ENCODE data around the gene NTNG2.

NTNG2 gene

DNA sequence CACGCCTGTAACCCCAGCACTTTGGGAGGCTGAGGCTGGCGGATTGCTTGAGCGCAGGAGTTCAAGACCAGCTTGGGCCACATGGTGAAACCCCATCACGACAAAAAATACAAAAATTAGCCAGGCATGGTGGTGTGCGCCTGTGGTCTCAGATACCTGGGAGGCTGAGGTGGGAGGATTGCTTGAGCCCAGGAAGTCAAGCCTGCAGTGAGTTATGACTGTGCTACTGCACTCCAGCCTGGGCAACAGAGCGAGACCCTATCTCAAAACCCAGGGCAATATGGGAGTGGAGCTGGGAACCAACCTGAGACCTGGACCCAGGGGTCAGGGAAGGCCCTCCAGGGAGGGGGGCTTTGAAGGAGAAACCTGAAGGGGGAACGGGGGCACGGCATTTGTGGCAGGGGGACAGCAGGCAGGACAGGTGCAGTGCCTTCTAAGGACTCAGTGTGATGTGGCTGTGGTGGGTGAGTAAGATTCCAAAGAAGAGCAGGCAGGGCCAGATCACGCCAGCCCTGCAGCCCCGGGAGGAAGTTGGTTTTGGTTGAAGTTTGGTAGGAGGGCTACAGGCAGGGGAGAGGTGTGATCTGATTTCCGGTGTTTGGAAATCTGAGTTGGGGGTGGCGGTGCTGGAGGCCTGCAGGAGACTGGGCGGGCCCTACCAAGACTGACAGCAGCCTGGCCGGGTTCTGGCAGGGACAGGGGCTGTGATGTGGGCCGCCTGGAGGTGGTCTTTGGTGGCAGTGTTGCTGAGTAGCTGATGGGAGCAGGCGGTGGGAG lies 46.2 kb downstream of the NTNG2 start:
- peak; percentile 10 for DNase-seq

DNA sequence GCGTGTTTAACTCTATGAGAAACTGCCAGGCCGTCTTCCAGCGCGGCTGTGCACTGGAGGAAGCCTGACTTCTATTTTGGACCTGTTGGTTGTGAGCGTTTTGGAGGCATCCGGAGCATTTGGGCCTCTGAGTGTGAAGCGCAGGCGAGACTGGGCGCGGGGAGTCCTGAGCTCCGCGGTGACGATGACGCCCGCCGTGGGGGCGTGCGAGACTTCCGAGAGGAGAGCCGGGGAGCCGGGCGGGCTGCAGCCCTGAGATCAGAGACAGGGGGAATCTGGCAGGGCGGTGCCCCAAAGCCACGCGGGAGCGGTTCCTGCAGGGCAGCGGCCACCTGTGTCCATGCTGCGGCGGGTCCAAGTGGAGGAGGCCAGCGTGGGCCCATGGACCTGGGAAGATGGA lies 47.4 kb downstream of the NTNG2 start:
- no peak for DNase-seq

DNA sequence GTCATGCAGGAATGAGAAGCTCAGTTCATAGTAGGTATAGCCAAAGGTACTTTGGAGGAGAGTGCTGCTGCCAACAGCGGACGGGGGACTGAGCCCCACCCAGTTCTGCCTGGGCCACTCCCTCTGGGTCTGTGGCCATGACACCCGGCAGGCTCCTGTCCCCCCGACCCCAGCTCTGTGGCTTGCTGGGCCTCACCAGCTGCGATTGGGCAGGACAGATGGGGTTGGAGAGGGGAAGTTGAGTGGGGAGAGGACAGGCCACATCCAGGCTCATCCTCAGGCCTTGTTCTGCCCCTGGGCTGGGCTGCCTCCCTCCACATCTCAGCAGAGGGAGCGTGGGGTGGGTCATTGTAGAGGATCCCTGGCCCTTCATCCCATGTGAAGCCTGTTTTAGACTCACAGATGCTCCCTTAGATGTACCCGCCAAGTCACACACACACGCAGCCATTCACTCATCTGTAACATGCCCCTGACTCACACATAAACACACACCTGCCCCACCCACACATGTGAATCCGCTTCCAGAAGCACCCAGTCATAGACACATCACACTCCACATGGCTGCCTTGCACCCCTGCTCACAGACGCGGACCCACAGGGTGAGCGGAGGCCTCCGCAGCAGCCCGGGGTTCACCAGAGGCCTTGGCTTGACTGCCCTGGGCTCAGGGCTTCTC lies 48.8 kb downstream of the NTNG2 start:
- peak; percentile 41 for DNase-seq

DNA sequence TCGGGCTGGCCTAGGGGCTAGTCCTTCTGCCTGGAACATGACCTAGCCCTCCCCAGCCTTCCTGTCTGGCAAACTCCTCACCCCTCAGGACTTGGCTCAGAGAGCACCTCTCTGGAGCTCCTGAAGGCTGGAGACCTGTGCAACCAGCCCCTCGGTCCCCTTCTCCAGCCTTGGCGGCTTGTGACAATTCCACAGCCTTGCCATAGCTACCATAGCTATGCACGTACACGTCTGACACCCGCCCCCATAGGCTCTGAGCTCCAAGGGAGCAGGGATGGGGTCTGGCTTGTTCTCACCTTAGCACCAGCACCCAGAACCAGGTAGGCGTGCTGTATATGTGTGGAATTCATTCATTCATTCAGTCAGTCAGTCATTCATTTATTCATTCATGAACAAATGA lies 49.7 kb downstream of the NTNG2 start:
- no peak for DNase-seq

DNA sequence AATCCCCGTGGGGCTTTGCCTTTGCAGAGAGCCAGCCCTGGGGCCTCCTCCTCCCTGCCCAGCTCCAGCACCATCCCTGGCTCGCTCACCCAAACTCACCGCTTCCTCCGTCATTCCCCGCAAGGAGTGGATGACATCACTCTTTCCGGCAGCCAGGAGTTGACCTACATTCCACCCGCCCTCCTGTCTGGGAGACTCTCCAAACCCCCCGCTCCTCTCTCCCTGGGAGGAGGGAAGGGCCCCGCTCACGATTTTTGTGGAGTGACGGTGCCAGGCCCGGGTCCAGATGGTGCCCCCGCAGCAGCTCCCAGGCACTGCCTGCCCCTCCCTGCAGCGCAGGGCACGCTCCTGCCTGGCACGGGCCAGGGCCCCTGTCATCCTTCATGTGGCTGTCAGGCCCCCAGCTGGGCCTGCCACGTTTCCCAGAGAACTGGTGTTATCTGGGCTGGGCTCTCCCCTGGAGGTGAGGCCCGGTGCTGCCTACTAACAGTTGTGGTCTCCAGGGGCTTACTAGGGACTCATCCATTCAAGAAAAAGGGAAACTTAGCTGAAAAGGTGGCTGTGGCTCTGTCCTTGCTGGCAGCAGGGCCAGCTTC lies 52.3 kb downstream of the NTNG2 start:
- no peak for DNase-seq

DNA sequence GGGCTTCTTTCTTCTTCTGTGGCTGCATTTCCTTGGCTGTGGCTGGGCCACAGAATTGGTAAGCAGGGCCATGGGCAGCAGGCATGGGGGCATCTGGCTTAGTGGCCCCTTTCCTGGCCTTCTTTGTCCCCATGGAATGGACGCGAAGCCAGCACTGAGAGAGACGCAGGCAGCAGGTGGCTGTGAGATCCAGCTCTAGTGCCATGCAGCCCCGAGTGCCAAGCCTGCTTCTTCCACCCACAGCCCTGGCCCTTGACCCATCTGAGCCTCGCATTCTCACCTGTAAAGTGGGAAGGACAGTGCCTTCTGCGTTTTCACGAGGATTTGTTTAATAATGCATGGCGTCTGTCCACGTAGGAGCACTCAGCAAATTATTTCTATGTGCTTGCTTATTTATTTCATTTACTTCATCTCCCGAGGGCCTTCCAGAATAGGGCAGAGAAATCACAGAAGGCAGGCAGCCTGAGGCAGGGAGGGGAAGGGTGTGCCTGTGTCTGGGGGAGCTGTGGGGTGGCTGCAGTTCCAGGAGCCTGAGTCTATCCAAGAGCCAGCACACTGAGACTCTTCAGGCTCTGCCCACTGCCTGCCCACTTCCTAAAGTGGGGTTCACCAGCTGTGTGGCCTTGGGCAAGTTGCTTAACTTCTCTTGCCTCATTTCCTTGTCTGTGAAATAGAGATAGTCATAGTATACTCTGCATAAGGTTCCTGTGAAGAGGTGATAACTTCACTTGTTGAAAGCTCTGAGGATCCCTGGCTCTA lies 55.2 kb downstream of the NTNG2 start:
- peak; percentile 80 for DNase-seq

DNA sequence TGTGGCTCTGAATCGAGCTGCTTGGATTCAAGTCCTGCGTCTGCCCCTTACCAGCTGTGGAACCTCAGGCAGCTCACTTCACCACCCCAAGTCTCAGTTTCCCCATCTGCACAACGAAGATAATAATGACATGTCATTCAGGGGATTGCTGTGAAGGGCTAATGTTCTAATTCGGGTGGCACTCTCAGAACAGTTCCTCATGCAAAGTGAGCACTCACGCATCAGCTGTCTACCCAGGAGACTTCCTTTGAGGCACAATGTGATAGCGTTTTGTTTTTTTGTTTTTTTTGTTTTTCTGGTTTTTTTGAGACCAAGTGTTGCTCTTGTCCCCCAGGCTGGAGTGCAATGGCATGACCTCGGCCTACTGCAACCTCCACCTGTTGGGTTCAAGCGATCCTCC lies 56.4 kb downstream of the NTNG2 start:
- no peak for DNase-seq

DNA sequence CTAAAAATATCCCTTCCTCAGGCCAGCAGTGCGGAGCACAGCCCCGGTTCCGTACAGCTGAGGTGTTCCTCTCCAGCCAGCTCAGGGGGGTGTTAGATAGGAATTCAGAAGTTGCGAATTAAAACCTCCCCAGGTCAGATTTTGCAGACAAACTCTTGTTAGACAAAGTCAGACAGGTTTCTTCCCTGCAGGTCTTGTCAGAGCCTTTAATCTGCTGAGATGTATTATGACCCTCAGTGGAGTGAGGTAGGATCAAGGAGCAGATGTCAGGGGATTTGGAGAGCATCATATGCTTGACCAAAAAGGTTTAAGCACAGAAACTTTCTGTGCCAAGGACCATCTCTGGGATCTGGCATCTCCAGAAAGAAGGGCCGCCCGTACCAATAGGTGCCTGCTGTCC lies 60.1 kb downstream of the NTNG2 start:
- DNase-seq, result no peak

DNA sequence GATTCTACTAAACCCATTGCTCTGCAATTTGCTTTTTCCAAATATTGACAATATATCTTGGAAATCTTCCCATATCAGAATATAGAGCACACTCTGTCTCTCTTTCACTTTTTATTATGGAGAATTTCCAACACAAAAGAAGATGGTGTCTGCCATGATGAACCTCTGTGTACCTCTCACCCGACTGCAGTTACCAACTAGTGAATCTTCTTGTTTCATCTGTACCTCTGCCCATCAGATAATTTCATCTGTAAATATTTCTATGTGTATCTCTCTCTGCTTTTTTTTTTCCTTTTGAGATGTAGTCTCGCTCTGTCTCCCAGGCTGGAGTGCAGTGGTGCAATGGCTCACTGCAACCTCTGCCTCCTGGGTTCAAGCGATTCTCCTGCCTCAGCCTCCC lies 62.8 kb downstream of the NTNG2 start:
- no peak for DNase-seq

DNA sequence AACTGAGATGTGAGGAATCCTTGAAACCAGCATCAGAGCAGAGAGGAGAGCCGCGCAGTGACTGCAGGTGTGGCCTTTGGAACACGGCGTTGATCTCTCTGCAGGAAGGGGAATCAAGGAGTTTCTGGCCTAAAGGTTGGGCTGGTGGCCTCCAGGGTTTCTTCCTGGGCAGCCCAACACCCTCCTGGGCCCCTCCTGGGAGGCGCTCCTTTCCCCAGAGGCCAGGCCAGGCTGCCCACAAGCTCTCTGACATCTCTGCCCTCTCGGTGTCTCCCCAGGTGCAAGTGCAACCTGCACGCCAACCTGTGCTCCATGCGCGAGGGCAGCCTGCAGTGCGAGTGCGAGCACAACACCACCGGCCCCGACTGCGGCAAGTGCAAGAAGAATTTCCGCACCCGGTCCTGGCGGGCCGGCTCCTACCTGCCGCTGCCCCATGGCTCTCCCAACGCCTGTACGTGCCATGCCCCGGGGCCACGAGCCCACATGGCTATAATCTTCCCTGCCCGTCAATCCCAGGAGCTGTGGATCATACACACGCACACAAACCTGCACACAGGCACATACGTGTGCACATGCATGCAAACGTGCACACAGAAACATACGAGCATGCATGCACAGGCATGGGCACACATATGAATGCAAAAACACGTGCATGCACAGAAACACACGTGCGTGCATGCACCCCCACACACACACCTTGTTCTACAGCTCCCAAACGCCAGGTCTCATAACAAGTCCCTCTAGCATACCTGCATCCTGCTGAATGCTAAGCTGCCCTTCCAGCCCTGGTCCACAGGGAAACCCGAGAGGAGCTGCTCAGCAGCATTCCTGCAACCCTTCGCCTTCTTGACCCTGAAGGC lies 64.9 kb downstream of the NTNG2 start:
- no peak for DNase-seq

DNA sequence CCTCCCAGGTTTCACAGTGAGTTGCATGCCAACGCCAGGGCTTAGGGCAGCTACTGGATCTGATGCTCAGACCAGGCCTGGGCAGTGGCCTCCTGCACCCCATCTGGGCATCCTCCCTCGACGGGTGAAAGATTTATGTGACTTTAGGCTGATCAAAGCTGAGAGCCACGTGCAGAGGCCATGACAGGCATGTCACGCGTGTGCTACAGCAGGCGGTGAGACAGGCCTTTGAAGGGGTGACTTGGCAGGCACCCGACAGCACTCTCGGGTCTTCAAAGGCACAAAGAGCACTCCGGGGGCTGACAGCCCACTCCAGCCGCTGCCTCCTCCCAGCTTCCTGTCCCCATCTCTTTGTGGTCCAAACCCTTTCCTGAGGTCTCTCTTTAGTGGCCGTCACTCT lies 66.2 kb downstream of the NTNG2 start:
- DNase-seq, result no peak

DNA sequence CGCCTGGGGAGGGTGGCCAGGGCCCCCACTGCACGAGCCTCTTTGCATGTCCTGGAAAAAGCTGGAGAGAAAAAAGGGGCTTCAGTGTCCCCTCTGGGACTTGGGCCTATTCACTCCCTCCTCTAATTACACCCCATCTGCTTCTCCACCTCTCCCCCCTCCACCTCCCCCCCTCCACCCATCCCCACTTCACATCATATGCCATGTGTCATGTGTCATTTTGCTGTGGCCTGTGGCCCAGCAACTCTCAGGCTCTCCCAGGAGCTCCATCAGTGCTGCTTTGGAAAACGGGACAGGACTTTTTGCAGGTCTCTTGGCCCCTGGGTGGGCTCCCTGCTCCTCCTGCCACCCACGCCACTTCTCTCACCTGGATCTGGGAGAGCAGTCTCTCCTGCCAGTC lies 68.7 kb downstream of the NTNG2 start:
- no peak for DNase-seq

DNA sequence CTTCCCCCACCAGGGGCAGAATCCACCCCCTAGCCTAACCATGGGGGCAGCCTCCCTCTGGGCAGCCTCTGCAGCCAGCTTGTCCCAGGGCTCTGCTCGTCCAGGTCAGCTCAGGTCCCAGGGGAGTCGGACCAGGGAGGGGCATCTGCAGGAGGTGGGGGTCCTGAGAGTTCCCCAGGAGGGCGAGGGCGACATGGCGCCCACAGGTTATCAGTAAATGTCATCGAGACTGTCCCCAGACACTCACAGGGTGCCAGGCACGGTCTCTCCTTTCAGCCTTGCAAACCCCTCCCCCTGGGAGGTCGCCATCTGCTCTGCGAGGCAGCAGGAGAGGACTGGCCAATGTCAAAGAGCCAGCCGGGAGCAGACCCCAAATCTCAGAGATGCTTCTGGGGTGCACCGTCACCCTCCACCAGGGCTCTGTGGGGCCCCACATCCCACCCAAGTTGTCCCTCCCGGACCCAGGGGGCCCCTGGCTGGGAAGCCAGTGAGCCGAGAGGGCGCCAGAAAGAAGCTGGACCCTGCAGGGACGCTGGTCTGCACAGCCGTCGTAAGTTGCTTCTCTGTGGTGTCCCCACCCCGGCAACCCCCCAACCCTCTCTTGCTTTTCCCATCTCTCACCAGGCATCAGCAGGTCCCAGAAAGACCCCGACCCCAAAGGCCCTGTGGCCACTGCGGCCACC lies 69.3 kb downstream of the NTNG2 start:
- no peak for DNase-seq

DNA sequence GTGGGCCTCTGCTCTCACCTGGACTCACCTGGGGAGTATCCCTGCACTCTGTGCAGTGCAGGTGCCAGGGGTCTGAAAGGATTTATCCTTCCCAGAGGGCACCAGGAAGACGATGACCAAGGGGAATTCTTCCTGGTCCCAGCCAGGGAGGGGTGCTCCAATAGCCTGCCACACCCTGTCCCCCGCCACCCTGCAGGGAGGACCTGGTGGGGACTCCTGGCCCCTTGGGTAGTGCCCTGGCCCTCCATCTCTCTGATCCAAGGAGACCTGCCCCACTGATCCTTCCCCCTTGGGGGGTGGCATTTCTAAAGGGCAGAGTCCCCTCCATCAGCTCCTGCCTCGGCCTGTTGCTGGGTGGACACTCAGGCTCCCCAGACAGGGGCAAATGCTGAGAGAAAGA lies 70.7 kb downstream of the NTNG2 start:
- DNase-seq, result no peak

DNA sequence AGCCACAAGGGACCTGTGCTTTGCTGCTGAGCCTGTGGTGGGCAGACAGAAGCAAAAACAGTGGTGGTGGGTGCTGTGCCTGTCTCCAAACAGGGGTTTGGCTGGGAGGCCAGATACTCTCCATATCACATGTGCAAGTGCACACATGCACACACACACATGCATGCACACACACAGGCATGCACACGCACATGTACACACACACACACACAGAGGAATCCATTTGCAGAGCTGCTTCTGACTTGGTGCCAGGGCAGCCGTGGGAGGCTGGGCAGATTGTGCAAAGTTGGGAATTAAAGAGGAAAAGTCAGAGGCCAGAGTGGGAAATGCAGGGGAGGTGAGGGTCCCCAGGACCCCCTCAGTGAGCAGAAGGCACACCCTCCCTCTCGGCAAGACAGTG lies 71.3 kb downstream of the NTNG2 start:
- no peak for DNase-seq

DNA sequence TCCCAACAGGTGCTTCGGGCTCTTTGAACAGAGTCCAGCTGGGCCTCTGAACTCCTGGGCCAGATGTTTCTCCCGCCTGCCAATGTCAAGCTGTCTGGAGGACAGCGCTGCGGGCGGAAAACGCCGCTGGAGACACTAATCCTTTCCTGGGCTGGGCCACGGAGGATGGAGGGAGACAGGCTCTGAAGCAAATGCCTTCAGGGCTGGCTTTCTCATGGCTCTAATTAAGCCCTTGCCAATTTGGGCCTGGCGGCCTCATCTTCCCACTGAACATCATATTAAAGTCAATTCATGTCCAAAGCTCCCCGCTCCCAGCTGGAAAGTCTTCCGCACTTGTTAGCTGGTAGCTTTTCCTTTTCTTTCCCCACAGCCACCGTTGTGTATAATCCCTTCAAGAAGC lies 72.7 kb downstream of the NTNG2 start:
- DNase-seq, result no peak

DNA sequence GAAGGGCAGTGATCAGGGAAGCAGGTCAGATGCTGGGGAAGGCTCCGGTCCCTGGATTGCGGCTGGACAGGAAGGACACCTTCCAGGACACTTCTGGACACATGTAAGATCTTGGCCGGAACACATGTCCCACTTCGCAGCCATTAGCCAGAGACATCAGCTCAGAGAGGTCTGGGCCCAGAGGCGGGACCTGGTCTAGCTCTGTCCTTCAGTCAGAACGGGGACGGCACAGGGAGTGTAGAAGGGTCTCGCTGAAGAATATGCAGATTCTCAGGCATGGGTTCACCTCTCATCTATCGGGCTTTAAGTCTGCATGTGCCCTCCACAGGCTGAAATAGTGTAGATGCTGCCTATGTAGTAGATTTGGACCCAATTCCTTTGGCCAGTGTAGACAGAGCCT lies 73.3 kb downstream of the NTNG2 start:
- DNase-seq, result no peak

DNA sequence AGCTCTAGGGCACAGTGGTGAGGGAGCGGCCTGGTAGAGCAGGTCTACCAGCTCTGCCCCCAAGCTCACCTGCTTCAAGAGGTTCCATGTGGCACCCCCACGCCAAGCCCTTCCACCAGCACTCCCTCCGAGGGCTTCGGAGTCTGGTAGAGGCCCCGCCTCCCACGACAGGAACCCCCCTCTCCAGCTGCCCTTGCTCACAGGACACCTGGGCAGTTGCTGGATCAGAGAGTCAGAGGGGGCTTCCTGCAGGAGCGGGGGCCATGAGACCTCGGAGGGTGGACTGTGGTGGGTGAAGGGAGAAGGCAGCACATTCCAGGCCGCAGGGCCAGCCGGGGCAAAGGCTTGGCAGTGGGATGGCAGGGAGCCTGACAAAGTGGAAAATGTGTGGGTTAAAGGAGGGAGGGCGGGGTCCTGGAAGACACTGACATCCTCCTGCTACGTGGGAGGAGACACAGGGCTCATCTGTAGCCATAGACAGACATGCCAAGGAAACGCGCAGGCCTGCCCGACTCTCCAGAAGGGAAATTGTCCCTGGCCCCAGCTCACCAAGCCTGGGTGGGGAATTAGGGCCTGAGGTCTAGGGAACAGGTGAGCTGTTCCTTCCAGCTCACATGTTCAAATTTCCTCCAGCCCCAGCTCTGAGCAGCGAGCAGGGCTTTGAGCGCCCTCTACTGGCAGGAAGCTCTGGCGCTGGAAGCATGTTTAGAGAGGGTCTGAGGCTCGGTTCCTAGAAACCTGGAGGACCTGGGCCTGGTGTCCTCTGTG lies 74.2 kb downstream of the NTNG2 start:
- peak; percentile 84 for DNase-seq

DNA sequence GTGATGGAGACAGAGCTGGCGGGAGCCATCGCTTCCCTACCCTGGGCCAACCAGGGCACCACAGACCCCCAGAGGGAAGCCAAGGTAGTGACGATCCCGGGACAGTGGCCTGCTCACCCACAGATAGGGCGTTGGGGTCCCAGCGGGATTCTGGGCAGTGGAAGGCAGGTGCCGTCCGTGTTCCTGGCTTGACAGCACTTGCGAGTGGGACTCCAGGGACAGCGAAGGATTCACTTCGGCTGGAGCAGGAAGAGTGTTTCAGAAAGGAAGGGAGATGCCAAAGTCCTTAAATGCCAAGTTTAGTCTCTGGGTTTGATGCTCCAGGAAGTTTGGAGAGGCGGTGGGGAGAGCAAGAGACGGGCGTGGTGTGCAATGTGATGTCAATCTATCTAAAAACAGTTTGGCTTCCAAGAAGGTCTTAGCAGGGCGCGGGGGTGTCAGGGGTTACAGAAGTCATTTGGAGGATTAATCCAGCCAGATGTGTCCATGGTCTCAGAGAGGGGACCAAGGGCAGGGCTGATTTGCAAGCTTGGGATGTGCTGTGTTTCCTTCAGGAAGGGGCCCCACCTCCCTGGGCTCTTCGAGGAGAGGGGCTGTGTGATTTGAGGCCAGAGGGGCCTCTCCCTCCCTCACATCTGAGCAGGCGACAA lies 74.9 kb downstream of the NTNG2 start:
- no peak for DNase-seq

DNA sequence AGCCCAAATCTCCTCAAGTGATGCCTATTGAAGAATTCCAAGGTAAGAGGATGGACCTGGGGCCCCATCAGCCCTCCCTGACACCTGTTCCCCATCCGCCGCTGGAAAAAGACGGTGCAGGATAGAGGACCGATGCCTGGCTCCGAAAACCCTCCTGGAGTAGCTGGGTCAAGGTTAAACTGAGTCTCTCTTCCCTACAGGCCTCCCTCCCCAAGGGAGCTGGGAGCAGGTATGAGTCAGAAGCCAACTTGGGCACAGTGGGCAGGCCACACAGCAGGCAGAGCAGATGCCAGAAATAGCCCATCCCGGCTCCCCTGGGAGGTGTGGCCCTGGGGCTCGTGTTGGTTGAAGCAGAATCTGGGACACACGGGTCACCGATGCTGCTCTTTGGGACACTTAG lies 75.6 kb downstream of the NTNG2 start:
- DNase-seq, result no peak
